NCI-H345 (cell line): ENCODE measurements around the gene MRPL43.

Experiments used
- DNase-seq: peaks from one replicate; lab custom pipeline; 2025; lab: John Stamatoyannopoulos, UW

MRPL43 gene

GRCh38 chr10:100966887-100967286, 20.4 kb downstream of the MRPL43 start:
- no peak for DNase-seq

DNA sequence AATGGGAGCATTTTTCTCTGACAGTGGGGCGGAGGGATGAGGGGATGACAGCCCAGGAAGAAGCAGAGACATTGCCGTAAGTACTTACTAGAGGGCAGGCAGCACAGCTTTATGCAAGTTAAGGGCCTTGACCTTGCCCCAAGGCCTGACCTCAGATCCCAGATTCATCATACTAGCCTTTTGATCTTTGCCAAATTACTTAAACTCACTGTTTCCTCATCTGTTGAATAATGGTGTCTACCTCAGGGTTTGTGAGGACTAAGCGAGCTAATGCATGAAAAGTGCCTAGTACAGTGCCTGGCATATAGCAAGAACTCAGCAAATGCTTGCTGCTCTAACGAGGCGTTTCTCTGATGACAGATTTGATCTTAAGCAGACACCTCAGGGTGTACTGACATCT, 21.5 kb downstream of the MRPL43 start:
- DNase-seq: no peak

- no peak for DNase-seq
These were observed 23.5 kb downstream of the MRPL43 start for GRCh38 chr10:100963826-100964225.

- DNase-seq: no peak
These were observed 24.8 kb downstream of the MRPL43 start for GRCh38 chr10:100962351-100963080.

GRCh38 chr10:100960251-100960650, 27.0 kb downstream of the MRPL43 start:
- DNase-seq: no peak

DNA sequence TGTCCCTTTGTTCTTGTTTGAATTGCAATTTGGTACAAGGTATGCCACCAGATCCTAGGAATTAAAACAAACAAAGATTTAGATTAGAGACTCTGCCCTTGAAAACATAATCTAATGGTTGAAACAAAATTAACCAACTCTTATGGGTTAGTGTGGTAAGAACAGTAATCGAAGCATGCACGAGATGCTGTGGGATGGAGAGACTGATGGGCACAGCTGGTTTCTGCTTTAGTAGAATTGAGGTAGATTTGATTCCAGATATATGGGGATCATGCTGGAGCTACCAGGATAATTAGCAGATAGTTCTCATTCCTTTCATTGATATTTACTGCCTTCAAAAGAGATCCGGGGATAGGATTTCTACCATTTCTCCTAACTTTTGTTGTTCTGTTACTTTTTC, 38.4 kb downstream of the MRPL43 start:
- DNase-seq: no peak

DNA sequence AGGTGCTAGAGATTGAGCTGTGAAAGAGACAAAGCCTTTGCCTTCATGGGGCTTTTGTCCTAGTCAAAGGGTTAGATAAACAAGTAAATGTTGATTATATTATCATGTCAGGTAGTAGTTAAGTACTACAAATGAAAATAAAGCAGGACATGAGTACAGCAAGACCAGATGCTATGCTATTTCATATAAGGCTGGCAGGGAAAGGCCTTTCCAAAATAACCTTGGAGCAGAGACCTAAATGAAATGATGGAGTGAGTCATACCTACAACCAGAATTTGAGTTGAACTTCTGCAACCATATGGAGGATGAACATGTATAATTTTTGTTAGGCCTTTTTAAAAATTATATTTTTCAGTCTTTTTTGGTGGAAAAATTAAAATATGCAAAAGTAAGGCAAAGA, 41.5 kb downstream of the MRPL43 start:
- DNase-seq: no peak

DNA sequence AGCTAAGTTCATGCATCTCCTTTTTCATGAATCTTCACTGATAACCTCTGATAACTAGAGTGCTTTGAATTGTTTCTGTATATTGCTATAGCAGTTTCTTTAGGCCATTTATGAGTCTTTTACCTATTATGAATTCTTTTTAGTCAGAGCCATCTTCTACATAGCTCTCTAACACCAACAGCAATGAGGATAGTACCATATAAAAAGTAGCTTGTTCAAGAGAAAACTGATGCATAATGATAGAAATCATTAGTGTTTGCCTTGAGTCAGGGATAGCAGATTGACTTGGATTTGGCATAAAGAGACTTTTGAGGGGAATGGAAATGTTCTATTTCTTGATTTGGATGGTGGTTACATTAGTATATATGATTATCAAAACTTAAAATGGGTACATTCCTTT, 43.8 kb downstream of the MRPL43 start:
- no peak for DNase-seq

DNA sequence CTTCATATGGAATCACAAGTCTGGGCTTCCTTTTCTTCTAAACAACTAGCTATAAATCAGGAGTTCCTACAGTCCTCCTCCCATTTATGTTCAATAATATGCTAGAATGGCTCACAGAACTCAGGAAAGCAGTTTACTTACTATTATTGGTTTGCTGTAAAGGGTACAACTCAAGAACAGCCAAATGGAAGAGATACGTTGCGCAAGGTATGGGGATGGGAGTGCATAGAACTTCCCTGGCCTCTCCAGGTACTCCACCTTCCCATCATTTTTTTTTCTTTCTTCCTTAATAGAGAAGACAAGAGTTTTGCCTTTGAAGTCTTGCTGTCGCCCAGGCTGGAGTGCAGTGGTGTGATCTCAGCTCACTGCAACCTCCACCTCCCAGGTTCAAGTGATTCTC, 45.1 kb downstream of the MRPL43 start:
- DNase-seq: no peak

- no peak for DNase-seq
These were observed 47.4 kb downstream of the MRPL43 start for GRCh38 chr10:100939763-100940344.
